Neutrophil (primary cell): ENCODE measurements around the gene ZNF234.
"Not testable (repeated sequence)": the region's sequence is repeated elsewhere in the genome, so short reads cannot be mapped to it uniquely, and the experiment has no call there.

Experiments used
- H3K27ac ChIP-seq: fragments of 200-600 bp; sonication (generic); 2 replicates; pipeline ENCODE4 v1.5.1; 2016; ENCODE audit warnings: mild to moderate bottlenecking, moderate library complexity
- H3K27me3 ChIP-seq: fragments of 200-600 bp; sonication (generic); 2 replicates; pipeline ENCODE4 v1.6.0; 2016; ENCODE audit warnings: mild to moderate bottlenecking
- H3K36me3 ChIP-seq: fragments of 200-600 bp; sonication (generic); 2 replicates; pipeline ENCODE4 v1.5.1; 2017
- H3K4me1 ChIP-seq, 2 experiments: fragments of 200-600 bp in 1 of 2; sonication (generic) in 1 of 2; 1 replicate in 1 of 2; 2 replicates in 1 of 2; pipeline versions ENCODE4 v1.5.1 to v1.6.1; 2013 to 2016; ENCODE audit warnings: low read depth in 1 of 2, low read length in 1 of 2, mild to moderate bottlenecking in 1 of 2, moderate library complexity in 1 of 2; ENCODE audit not compliant: control insufficient read depth in 1 of 2, insufficient read depth in 1 of 2
- H3K4me3 ChIP-seq, 2 experiments: fragments of 200-600 bp in 1 of 2; sonication (generic) in 1 of 2; 1 replicate in 1 of 2; 2 replicates in 1 of 2; pipeline ENCODE4 v1.5.1; 2013 to 2016; ENCODE audit warnings: low read depth in 1 of 2, low read length in 1 of 2, mild to moderate bottlenecking in 1 of 2, moderate library complexity in 1 of 2
- H3K9me3 ChIP-seq: fragments of 200-600 bp; sonication (generic); 2 replicates; pipeline ENCODE4 v1.5.1; 2016
- CTCF ChIP-seq: fragments of 200-600 bp; sonication (generic); IDR thresholded peaks from 2 replicates; pipeline ENCODE4 v1.5.1; 2016; ENCODE audit warnings: antibody characterized with exemption

Gene ZNF234

GRCh38 chr19:44111910-44112463 is 29.4 kb upstream of the ZNF234 start:
- no peak overlapping the region for H3K27ac ChIP-seq
- no peak overlapping the region for H3K4me3 ChIP-seq
- H3K36me3 ChIP-seq, result peaks cover 5% of the 10 kb centered on the region
- peaks cover 16 to 18% of the 10 kb centered on the region in 2 experiments for H3K4me1 ChIP-seq
- peaks cover 15% of the 10 kb centered on the region for H3K9me3 ChIP-seq
- no peak for TF ChIP-seq CTCF
- no peaks in the 10 kb centered on the region for H3K27me3 ChIP-seq

GRCh38 chr19:44112802-44113137 is 28.6 kb upstream of the ZNF234 start:
- no peaks in the 10 kb centered on the region for H3K27me3 ChIP-seq
- no peak for TF ChIP-seq CTCF
- H3K4me3 ChIP-seq, result peak overlapping the region; percentile 69 to 76
- peak overlapping the region; percentile 36 for H3K27ac ChIP-seq
- peaks cover 16 to 18% of the 10 kb centered on the region in 2 experiments for H3K4me1 ChIP-seq
- H3K36me3 ChIP-seq, result peaks cover 11% of the 10 kb centered on the region
- peaks cover 8% of the 10 kb centered on the region for H3K9me3 ChIP-seq

GRCh38 chr19:44113138-44113783 is 28.1 kb upstream of the ZNF234 start, which contains the start of gene ZNF225:
TSS of gene ZNF225 (plus strand) at chr19:44113399. CDS start at chr19:44115828, 2,429 bp downstream.
- peak within 1 kb of the TSS; percentile 36 for H3K27ac ChIP-seq

GRCh38 chr19:44113784-44114390 is 27.5 kb upstream of the ZNF234 start:
- Histone ChIP-seq H3K27me3 (no peaks in the 10 kb centered on the region), H3K4me3 (peak overlapping the region; percentile 69 to 76), H3K9me3 (no peaks in the 10 kb centered on the region), H3K4me1 (peaks cover 16 to 18% of the 10 kb centered on the region in 2 experiments), H3K36me3 (peaks cover 22% of the 10 kb centered on the region), H3K27ac (peak overlapping the region; percentile 36)
- TF ChIP-seq CTCF, result no peak

More at GRCh38 chr19:44113138-44113783, 28.1 kb upstream of the ZNF234 start, which contains the start of gene ZNF225:
- H3K9me3 ChIP-seq, result peaks cover 3% of the 10 kb centered on the region
- H3K4me1 ChIP-seq, result peaks cover 16 to 18% of the 10 kb centered on the region in 2 experiments
- peaks cover 16% of the 10 kb centered on the region for H3K36me3 ChIP-seq
- H3K4me3 ChIP-seq, result peak within 1 kb of the TSS; percentile 69 to 76
- no peak for TF ChIP-seq CTCF
- no peaks in the 10 kb centered on the region for H3K27me3 ChIP-seq

GRCh38 chr19:44121162-44121561 is 20.2 kb upstream of the ZNF234 start:
- not testable (repeated sequence) for H3K27me3 ChIP-seq, H3K4me3 ChIP-seq, H3K4me1 ChIP-seq, H3K9me3 ChIP-seq, H3K27ac ChIP-seq
- H3K36me3 ChIP-seq, result peaks cover 38% of the 10 kb centered on the region

DNA sequence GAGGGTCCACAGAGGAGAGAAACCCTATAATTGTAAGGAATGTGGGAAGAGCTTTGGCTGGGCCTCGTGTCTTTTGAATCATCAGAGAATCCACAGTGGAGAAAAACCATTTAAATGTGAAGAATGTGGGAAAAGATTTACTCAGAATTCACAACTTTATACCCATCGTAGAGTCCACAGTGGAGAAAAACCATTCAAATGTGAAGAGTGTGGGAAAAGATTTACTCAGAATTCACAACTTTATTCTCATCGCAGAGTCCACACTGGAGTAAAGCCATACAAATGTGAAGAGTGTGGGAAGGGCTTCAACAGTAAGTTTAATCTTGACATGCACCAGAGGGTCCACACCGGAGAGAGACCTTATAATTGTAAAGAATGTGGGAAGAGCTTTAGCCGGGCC is 9.4 kb upstream of the ZNF234 start:
- Histone ChIP-seq H3K4me3 (no peak overlapping the region), H3K9me3 (peaks cover 19% of the 10 kb centered on the region), H3K27me3 (no peaks in the 10 kb centered on the region), H3K4me1 (no peaks in the 10 kb centered on the region), H3K36me3 (peaks cover 20% of the 10 kb centered on the region), H3K27ac (no peak overlapping the region)
- no peak for TF ChIP-seq CTCF
